HepG2 (cell line): ENCODE measurements around the gene LARP4. TPM values are rescaled to one million over a fixed set of nuclear protein-coding genes. Genes with fewer than 3 reads are reported as not detected.

Experiments
- MAF1 ChIP-seq: sonication (generic); formaldehyde crosslinking; IDR thresholded peaks from 2 replicates; pipeline ENCODE4 v1.5.0; 2020; ENCODE audit warnings: missing genetic modification reagents, borderline replicate concordance
- MAFK ChIP-seq, 2 experiments: IDR thresholded peaks in 1 of 2; conservative IDR thresholded peaks in 1 of 2; 2 replicates each; pipeline ENCODE4 v1.6.1; 2011; ENCODE audit warnings: improper control_type of control experiment in 2 of 2, low read length in 2 of 2
- NPAS2 ChIP-seq: sonication (generic); formaldehyde crosslinking; IDR thresholded peaks from 2 replicates; pipeline ENCODE4 v1.8.0; 2022; ENCODE audit warnings: mild to moderate bottlenecking, missing genetic modification reagents, borderline replicate concordance
- RORA ChIP-seq: sonication (generic); formaldehyde crosslinking; IDR thresholded peaks from 2 replicates; pipeline ENCODE4 v1.5.0; 2020; ENCODE audit warnings: mild to moderate bottlenecking, missing genetic modification reagents, moderate library complexity
- SOX6 ChIP-seq, 2 experiments: fragments of 450-650 bp in 1 of 2; sonication (generic) in 1 of 2; formaldehyde crosslinking in 1 of 2; IDR thresholded peaks; 2 replicates each; pipeline versions ENCODE4 v1.4.0 to v1.6.1; 2017 to 2020; ENCODE audit warnings: antibody characterized with exemption in 1 of 2, mild to moderate bottlenecking in 1 of 2, missing genetic modification reagents in 1 of 2
- TBL1XR1 ChIP-seq: fragments of 150-350 bp; IDR thresholded peaks from 2 replicates; pipeline ENCODE4 v1.6.1; 2014; ENCODE audit warnings: borderline replicate concordance, low read length; ENCODE audit not compliant: partially characterized antibody
- YY1 ChIP-seq: IDR thresholded peaks from 2 replicates; pipeline ENCODE4 v1.6.1; 2011; ENCODE audit warnings: low read length, low read depth, moderate library complexity, mild to moderate bottlenecking; ENCODE audit not compliant: insufficient read depth, insufficient replicate concordance
- ZBTB25 ChIP-seq: IDR thresholded peaks from 2 replicates; pipeline ENCODE4 v1.6.1; 2018; ENCODE audit warnings: missing genetic modification reagents
- ZFP36L2 ChIP-seq: sonication (generic); formaldehyde crosslinking; IDR thresholded peaks from 2 replicates; pipeline ENCODE4 v1.4.0; 2020; ENCODE audit warnings: missing genetic modification reagents
- ZNF512 ChIP-seq: sonication (generic); formaldehyde crosslinking; IDR thresholded peaks from 2 replicates; pipeline ENCODE4 v1.4.0; 2020; ENCODE audit warnings: mild to moderate bottlenecking, missing genetic modification reagents
- ZNF589 ChIP-seq: sonication (generic); formaldehyde crosslinking; conservative IDR thresholded peaks from 2 replicates; pipeline ENCODE4 v1.8.0; 2022; ENCODE audit warnings: mild to moderate bottlenecking, moderate library complexity, missing genetic modification reagents
- ZNF670 ChIP-seq: sonication (generic); formaldehyde crosslinking; IDR thresholded peaks from 2 replicates; pipeline ENCODE4 v1.8.0; 2022; ENCODE audit warnings: mild to moderate bottlenecking, missing genetic modification reagents, borderline replicate concordance
- ZNF703 ChIP-seq: sonication (generic); formaldehyde crosslinking; IDR thresholded peaks from 2 replicates; pipeline ENCODE4 v1.5.1; 2020; ENCODE audit warnings: missing genetic modification reagents, mild to moderate bottlenecking, moderate library complexity, borderline replicate concordance
- polyA plus RNA-seq, 8 experiments: library from polyadenylated mRNA; depleted of rRNA in 3 of 8; stranded (reverse) in 7 of 8; unstranded in 1 of 8; fragments of >200 nt; fragmentation: Illumina TruSeq in 4 of 8; extraction: Trizol in 4 of 8; gene quantifications; 2 replicates each; pipeline versions ENCODE4 v1.2.1 to v1.2.3, GENCODE V29; 2011 to 2016; ENCODE audit warnings: low read depth in 4 of 8, missing spikeins in 1 of 8, mixed read lengths in 1 of 8; ENCODE audit not compliant: insufficient read depth in 1 of 8
- total RNA-seq, 5 experiments: library from RNA; depleted of rRNA; stranded (reverse); fragments of >200 nt; fragmentation: Illumina TruSeq; extraction: Trizol; gene quantifications; 2 replicates each; pipeline ENCODE4 v1.2.3, GENCODE V29; 2016; ENCODE audit warnings: low read depth in 1 of 5
- TF ChIP-seq, protein P1 (sequence below): sonication (generic); formaldehyde crosslinking; IDR thresholded peaks from 2 replicates; pipeline ENCODE4 v1.4.0; 2020; ENCODE audit warnings: missing genetic modification reagents
- TF ChIP-seq, protein P2 (sequence below): sonication (generic); formaldehyde crosslinking; IDR thresholded peaks from 2 replicates; pipeline ENCODE4 v1.5.0; 2020; ENCODE audit warnings: mild to moderate bottlenecking, low read depth, missing genetic modification reagents, borderline replicate concordance
- TF ChIP-seq, protein P3 (sequence below): sonication (generic); formaldehyde crosslinking; IDR thresholded peaks from 2 replicates; pipeline ENCODE4 v1.4.0; 2020; ENCODE audit warnings: mild to moderate bottlenecking, missing genetic modification reagents
- TF ChIP-seq, protein P4 (sequence below), 2 experiments: sonication (generic) in 1 of 2; formaldehyde crosslinking in 1 of 2; IDR thresholded peaks; 2 replicates each; pipeline versions ENCODE4 v1.5.1 to v1.6.1; 2011 to 2020; ENCODE audit warnings: borderline replicate concordance in 1 of 2, low read depth in 1 of 2, low read length in 1 of 2, mild to moderate bottlenecking in 1 of 2, missing genetic modification reagents in 1 of 2, moderate library complexity in 1 of 2

The LARP4 gene
- total and polyA plus RNA-seq, 2 of the 13 experiments (the other 11 are each of a cell fraction or from before 2014, with no cell fraction given), result 16.4 to 42.7 TPM

DNA sequence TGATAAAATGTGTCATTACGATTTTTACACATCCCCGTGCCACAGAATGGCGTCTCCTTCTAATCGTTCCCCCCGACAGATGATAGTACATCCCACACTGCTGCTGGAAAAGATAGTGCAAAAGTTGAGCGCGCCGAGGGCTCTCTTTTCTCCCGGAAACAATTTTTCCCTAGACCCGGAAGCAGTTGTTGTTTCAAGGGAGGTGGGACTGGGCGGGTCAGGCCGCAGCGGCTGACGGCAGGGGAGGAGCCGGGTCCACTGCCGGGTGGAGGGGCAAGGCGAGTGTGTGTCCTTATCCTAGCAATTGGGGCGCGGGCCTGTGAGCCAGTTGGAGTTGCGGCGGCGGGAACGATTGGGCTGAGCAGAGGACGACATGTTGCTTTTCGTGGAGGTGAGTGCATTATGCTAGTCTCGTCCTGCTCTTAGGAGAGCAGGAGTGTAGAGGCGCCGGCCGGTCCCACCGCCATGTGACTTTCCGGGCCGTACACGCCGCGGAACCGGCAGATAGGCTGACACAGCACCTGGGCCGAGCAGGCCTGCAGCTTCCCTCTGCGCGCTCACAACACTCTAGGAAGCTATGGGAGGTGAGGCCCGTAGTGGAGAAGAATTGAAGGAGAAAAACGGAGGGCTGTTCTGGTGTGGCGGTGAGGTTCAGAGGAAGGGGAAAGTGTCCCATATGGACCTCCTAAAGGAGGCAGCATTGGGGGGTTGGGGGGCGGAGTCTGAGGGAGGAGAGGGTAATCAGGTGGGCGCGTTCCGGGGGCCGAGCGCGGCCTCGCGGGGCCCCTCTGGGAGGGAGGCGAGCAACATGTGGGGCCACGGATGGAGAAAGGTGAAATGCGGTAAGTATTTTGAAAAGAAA, at the start of gene LARP4 (continued):
- TF ChIP-seq ZNF512 (no peak), ZNF703 (CRISPR knock-in tag) (no peak; the same call in 1 of the 2 replicates), NPAS2 (CRISPR knock-in tag) (no peak), ZBTB25 (CRISPR knock-in tag) (peak; percentile 17), ZNF670 (no peak), MAF1 (CRISPR knock-in tag) (peak; percentile 77; the same call in 1 of the 2 replicates), ZFP36L2 (0 out of 2 replicates have a peak, but pooled peaks have one; percentile 19), TBL1XR1 (no peak), ZNF589 (CRISPR knock-in tag) (peak; percentile 67; the same call in 1 of the 2 replicates), SOX6 (IDR thresholded peaks at IDR 0.05) (no peak), SOX6 (CRISPR knock-in tag; IDR thresholded peaks at IDR 0.05) (peak; percentile 61), YY1 (peak; percentile 24), RORA (CRISPR knock-in tag) (no peak), MAFK (conservative IDR thresholded peaks at IDR 0.05 in 1 of 2, IDR thresholded peaks at IDR 0.05 in 1 of 2; ENCODE audit: low read length in 2 of 2) (peak in 1 of 2 experiments; percentile 45; a peak in 3 of 4 replicates)
- TF ChIP-seq, protein P1, sequence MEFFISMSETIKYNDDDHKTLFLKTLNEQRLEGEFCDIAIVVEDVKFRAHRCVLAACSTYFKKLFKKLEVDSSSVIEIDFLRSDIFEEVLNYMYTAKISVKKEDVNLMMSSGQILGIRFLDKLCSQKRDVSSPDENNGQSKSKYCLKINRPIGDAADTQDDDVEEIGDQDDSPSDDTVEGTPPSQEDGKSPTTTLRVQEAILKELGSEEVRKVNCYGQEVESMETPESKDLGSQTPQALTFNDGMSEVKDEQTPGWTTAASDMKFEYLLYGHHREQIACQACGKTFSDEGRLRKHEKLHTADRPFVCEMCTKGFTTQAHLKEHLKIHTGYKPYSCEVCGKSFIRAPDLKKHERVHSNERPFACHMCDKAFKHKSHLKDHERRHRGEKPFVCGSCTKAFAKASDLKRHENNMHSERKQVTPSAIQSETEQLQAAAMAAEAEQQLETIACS (CRISPR knock-in tag), result peak; percentile 67
- TF ChIP-seq, protein P2, sequence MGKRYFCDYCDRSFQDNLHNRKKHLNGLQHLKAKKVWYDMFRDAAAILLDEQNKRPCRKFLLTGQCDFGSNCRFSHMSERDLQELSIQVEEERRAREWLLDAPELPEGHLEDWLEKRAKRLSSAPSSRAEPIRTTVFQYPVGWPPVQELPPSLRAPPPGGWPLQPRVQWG (CRISPR knock-in tag), result no peak
- TF ChIP-seq, protein P3, sequence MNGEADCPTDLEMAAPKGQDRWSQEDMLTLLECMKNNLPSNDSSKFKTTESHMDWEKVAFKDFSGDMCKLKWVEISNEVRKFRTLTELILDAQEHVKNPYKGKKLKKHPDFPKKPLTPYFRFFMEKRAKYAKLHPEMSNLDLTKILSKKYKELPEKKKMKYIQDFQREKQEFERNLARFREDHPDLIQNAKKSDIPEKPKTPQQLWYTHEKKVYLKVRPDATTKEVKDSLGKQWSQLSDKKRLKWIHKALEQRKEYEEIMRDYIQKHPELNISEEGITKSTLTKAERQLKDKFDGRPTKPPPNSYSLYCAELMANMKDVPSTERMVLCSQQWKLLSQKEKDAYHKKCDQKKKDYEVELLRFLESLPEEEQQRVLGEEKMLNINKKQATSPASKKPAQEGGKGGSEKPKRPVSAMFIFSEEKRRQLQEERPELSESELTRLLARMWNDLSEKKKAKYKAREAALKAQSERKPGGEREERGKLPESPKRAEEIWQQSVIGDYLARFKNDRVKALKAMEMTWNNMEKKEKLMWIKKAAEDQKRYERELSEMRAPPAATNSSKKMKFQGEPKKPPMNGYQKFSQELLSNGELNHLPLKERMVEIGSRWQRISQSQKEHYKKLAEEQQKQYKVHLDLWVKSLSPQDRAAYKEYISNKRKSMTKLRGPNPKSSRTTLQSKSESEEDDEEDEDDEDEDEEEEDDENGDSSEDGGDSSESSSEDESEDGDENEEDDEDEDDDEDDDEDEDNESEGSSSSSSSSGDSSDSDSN, result peak; percentile 80; the same call in 1 of the 2 replicates
- TF ChIP-seq, protein P4, sequence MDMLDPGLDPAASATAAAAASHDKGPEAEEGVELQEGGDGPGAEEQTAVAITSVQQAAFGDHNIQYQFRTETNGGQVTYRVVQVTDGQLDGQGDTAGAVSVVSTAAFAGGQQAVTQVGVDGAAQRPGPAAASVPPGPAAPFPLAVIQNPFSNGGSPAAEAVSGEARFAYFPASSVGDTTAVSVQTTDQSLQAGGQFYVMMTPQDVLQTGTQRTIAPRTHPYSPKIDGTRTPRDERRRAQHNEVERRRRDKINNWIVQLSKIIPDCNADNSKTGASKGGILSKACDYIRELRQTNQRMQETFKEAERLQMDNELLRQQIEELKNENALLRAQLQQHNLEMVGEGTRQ (IDR thresholded peaks at IDR 0.05; ENCODE audit: low read depth, low read length), result no peak
- TF ChIP-seq, protein P4 (CRISPR knock-in tag; IDR thresholded peaks at IDR 0.05; ENCODE audit: borderline replicate concordance), result peak; percentile 69; the same call in 1 of the 2 replicates
